ENCODE results near the gene MAPKBP1. TPM values are rescaled to one million over a fixed set of nuclear protein-coding genes. Genes with fewer than 3 reads are reported as not detected.

Gene MAPKBP1
- total and polyA plus RNA-seq, 8 donors, result 18.5 to 25.4 (median 22.9) TPM

GRCh38 chr15:41806291-41807181, 32.3 kb downstream of the MAPKBP1 start:
- ATAC-seq (peak; percentile 88), DNase-seq (peak in 1 of 4 donors; percentile 57)
- Histone ChIP-seq H3K36me3 (peaks cover 0 to 18% of the 10 kb centered on the region in 2 donors), H3K4me3 (no peak overlapping the region), H3K27me3 (no peaks in the 10 kb centered on the region), H3K4me1 (peaks cover 0 to 16% of the 10 kb centered on the region in 2 donors), H3K9me3 (no peaks in the 10 kb centered on the region), H3K27ac (no peak overlapping the region)
- no peak for TF ChIP-seq CTCF (IDR thresholded peaks at IDR 0.05)
- intact Hi-C loops (cut with DNase I), result no loop called here

- H3K27me3 ChIP-seq, result no peaks in the 10 kb centered on the region
- H3K4me3 ChIP-seq, result no peak overlapping the region
- TF ChIP-seq CTCF (IDR thresholded peaks at IDR 0.05), result no peak
- peaks cover 0 to 19% of the 10 kb centered on the region in 2 donors for H3K4me1 ChIP-seq
- H3K9me3 ChIP-seq, result no peaks in the 10 kb centered on the region
- intact Hi-C loops (cut with DNase I), result no loop called here
- DNase-seq (no peak), ATAC-seq (no peak)
- H3K27ac ChIP-seq, result no peak overlapping the region
- H3K36me3 ChIP-seq, result peaks cover 0 to 30% of the 10 kb centered on the region in 2 donors
Observed at GRCh38 chr15:41809121-41809520, 34.8 kb downstream of the MAPKBP1 start.

- intact Hi-C loops (cut with DNase I), result loop anchor here in 1 of 2 donors (5.0 kb wide), 1 partner anchor 37 kb away; the partner anchor contains the start of gene MAPKBP1
- H3K27ac ChIP-seq, result no peak overlapping the region
- DNase-seq (no peak), ATAC-seq (no peak)
- peaks cover 0 to 19% of the 10 kb centered on the region in 2 donors for H3K4me1 ChIP-seq
- no peaks in the 10 kb centered on the region for H3K27me3 ChIP-seq
- H3K36me3 ChIP-seq, result peaks cover 0 to 33% of the 10 kb centered on the region in 2 donors
- no peaks in the 10 kb centered on the region for H3K9me3 ChIP-seq
- H3K4me3 ChIP-seq, result no peak overlapping the region
- no peak for TF ChIP-seq CTCF (IDR thresholded peaks at IDR 0.05)
Observed at GRCh38 chr15:41809526-41810220, 35.4 kb downstream of the MAPKBP1 start.

- intact Hi-C loops (cut with DNase I), result loop anchor here in 1 of 2 donors (5.0 kb wide), 1 partner anchor 39 kb away; the partner anchor contains the start of gene MAPKBP1
- no peaks in the 10 kb centered on the region for H3K27me3 ChIP-seq
- peaks cover 0 to 44% of the 10 kb centered on the region in 2 donors for H3K36me3 ChIP-seq
- ATAC-seq, result no peak
- no peaks in the 10 kb centered on the region for H3K9me3 ChIP-seq
- no peak overlapping the region for H3K4me3 ChIP-seq
- DNase-seq, result no peak
- TF ChIP-seq CTCF (IDR thresholded peaks at IDR 0.05), result no peak
- H3K4me1 ChIP-seq, result peaks cover 0 to 19% of the 10 kb centered on the region in 2 donors
- no peak overlapping the region for H3K27ac ChIP-seq
Observed at GRCh38 chr15:41810651-41811431, 36.6 kb downstream of the MAPKBP1 start.
